ENCODE data around the gene LILRA6. TPM values are rescaled to one million over a fixed set of nuclear protein-coding genes. Genes with fewer than 3 reads are reported as not detected.
A peak's percentile ranks its signal among the peaks of the same experiment; 100 is the strongest.

Gene LILRA6
- total RNA-seq, 4 donors from 2014 or later = 1.1 to 1.5 TPM; not detected in 2

DNA sequence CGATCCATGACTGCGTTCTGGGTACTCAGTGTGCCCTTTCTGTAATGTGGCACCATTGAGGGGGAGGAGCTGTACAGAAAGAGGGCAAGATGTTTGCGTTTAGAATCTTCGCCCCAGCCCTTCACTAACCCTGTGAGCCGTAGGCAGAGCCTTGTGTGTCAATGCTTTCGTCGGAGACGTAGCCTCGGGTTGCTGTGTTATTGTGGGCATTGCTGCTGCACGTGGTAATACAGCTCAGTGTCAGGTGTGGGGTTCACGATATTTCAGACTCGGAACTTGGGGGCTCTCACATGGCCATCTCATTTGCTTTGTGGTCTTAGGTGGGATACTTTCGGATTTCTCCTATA lies 35.8 kb downstream of the LILRA6 start:
- TF ChIP-seq POLR2A (IDR thresholded peaks at IDR 0.05) (no peak), CTCF (IDR thresholded peaks at IDR 0.05) (no peak)
- peaks cover 10 to 82% (median 30%) of the 10 kb centered on the region in 4 donors for H3K4me1 ChIP-seq
- no peaks in the 10 kb centered on the region for H3K27me3 ChIP-seq
- peak overlapping the region; percentile 32 to 87 (median 54) for H3K27ac ChIP-seq
- peak overlapping the region in 1 of 4 donors; percentile 11 for H3K4me3 ChIP-seq
- DNase-seq = no peak
- peaks cover 0 to 63% (median 0%) of the 10 kb centered on the region in 3 donors for H3K36me3 ChIP-seq
- no peaks in the 10 kb centered on the region for H3K9me3 ChIP-seq

DNA sequence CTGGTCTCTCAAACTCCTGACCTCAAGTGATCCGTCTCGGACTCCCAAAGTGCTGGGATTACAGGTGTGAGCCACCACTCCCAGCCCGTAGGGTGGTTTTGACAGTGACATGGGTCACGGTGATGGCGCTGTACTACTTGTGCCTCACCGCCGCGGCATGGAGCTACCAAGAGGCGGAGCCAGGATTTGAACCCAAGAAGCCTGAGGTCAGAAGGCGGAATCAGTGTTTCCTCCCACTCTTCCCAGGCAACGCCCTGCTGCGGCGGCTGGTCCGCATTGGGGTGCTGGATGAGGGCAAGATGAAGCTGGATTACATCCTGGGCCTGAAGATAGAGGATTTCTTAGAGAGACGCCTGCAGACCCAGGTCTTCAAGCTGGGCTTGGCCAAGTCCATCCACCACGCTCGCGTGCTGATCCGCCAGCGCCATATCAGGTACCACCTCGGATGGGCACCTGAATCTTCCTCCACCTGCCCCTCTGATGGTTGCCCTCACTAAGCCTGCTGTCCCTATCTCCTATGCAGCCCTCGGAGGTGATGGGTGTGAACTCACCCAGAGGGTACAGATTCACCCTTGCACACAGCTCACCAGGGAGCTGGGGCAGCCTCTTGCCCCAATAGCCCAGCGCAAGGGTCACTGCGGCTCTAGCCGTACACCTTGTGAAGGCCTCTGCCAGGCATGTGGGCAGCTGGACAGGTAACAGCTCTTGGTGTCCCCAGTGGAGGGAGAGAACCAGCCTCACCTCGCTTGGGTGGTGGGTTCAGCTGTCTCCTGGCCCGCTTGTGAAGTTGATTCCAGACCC lies 36.4 kb downstream of the LILRA6 start:
- TF ChIP-seq CTCF (IDR thresholded peaks at IDR 0.05) (no peak), POLR2A (IDR thresholded peaks at IDR 0.05) (no peak)
- no peaks in the 10 kb centered on the region for H3K27me3 ChIP-seq
- peaks cover 10 to 87% (median 35%) of the 10 kb centered on the region in 4 donors for H3K4me1 ChIP-seq
- H3K4me3 ChIP-seq = peak overlapping the region in 1 of 4 donors; percentile 11
- peak overlapping the region in 3 of 4 donors; percentile 38 to 87 (median 70) for H3K27ac ChIP-seq
- no peak for DNase-seq
- H3K36me3 ChIP-seq = peaks cover 0 to 63% (median 0%) of the 10 kb centered on the region in 3 donors
- no peaks in the 10 kb centered on the region for H3K9me3 ChIP-seq

DNA sequence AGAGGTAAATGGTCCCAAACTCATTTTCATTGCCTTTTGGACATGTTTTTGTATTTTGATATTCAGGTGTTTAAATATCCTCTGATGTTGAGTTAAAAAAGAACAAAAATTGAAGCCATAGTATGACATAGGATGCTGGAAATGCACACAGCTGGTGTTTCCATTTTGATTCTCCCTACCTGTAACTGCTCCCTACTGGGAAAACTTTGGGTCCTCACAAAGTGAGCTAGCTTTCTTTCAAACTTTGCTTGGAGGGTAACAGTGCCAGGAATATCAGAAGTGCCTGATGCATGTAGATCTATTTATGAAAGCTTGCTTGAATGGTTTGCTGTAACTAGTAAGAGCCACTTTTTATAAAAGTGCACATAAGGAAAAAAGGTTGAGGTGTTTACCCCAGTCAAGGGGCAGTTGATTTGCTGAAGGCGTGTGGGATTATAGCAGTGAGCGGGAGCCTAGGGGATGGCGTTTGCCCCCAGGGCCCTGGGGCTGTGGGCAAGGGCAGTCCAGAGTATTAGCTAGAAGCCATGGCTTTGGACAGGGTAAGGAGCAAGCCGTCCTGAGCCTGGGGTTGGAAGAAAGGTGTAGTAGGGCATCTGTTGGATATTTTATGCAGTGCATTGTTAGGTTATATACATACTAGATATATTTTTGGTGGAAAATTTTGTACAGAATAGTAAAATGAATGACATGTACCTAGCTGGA lies 37.7 kb downstream of the LILRA6 start:
- Histone ChIP-seq H3K27me3 (no peaks in the 10 kb centered on the region), H3K4me1 (peaks cover 10 to 80% (median 36%) of the 10 kb centered on the region in 4 donors), H3K27ac (no peak overlapping the region), H3K36me3 (peaks cover 0 to 63% (median 0%) of the 10 kb centered on the region in 3 donors), H3K4me3 (no peak overlapping the region), H3K9me3 (no peaks in the 10 kb centered on the region)
- TF ChIP-seq CTCF (IDR thresholded peaks at IDR 0.05) (no peak), POLR2A (IDR thresholded peaks at IDR 0.05) (no peak)
- DNase-seq = no peak

DNA sequence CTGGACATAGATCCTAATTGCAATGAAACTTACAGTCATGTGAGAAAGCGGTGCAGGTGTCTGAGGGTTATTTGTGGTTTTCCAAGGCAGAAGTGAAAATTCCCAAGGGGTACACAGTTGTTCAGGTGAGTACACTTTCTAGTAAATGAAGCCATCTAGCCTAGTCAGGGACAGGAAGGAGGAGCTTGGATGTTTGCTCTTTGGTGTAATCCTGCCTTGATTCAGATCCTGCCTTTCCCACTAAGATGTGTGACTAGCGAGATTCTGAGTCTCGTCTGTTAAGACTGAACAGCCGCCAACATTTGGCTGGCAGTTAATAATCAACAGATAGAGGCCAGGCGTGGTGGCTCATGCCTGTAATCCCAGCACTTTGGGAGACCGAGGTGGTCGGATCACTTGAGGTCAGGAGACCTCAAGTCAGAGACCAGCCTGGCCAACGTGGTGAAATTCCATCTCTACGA lies 39.4 kb downstream of the LILRA6 start:
- Histone ChIP-seq H3K9me3 (no peaks in the 10 kb centered on the region), H3K27ac (peak overlapping the region in 1 of 4 donors; percentile 1), H3K27me3 (no peaks in the 10 kb centered on the region), H3K4me1 (peaks cover 0 to 63% (median 26%) of the 10 kb centered on the region in 4 donors), H3K36me3 (peaks cover 0 to 63% (median 0%) of the 10 kb centered on the region in 3 donors), H3K4me3 (peak overlapping the region in 2 of 4 donors; percentile 3 to 11)
- TF ChIP-seq CTCF (IDR thresholded peaks at IDR 0.05) (no peak), POLR2A (IDR thresholded peaks at IDR 0.05) (no peak)
- DNase-seq = no peak

- peaks cover 0 to 52% (median 18%) of the 10 kb centered on the region in 4 donors for H3K4me1 ChIP-seq
- TF ChIP-seq POLR2A (IDR thresholded peaks at IDR 0.05) = no peak
- H3K9me3 ChIP-seq = no peaks in the 10 kb centered on the region
- DNase-seq = no peak
- peaks cover 0 to 52% (median 0%) of the 10 kb centered on the region in 3 donors for H3K36me3 ChIP-seq
- H3K4me3 ChIP-seq = peak overlapping the region in 3 of 4 donors; percentile 55 to 72 (median 68)
- H3K27ac ChIP-seq = peak overlapping the region in 1 of 4 donors; percentile 88
- H3K27me3 ChIP-seq = no peaks in the 10 kb centered on the region
Measured at GRCh38 chr19:54201980-54202379, 40.6 kb downstream of the LILRA6 start.
